Brain microvascular endothelial cell (primary cell): ENCODE measurements around the gene IL1B.

Experiments used
- DNase-seq: peaks from one replicate; pipeline ENCODE4 v3.0.0-alpha.2; 2020
- H3K27ac ChIP-seq: fragments of 250-450 bp; sonication (Bioruptor Pico); 2 replicates; pipeline ENCODE4 v1.5.1; 2020; ENCODE audit warnings: mild to moderate bottlenecking, moderate library complexity
- H3K27me3 ChIP-seq: fragments of 250-450 bp; sonication (Bioruptor Pico); replicated peaks from 2 replicates; pipeline ENCODE4 v1.5.1; 2020; ENCODE audit warnings: mild to moderate bottlenecking
- H3K36me3 ChIP-seq: fragments of 250-450 bp; sonication (Bioruptor Pico); replicated peaks from 2 replicates; pipeline ENCODE4 v1.5.1; 2020; ENCODE audit warnings: mild to moderate bottlenecking
- H3K4me3 ChIP-seq: 2 replicates; pipeline ENCODE4 v1.5.1; 2011; ENCODE audit warnings: low read depth, mild to moderate bottlenecking, control low read depth, low read length, moderate library complexity
- CTCF ChIP-seq: IDR thresholded peaks from 2 replicates; pipeline ENCODE4 v1.5.1; 2011; ENCODE audit warnings: low read depth, mild to moderate bottlenecking, moderate library complexity, low read length, control low read depth, inconsistent platforms; ENCODE audit errors: missing control alignments
- in situ Hi-C: cut with HindIII; loops from 2 replicates; pipeline ENCODE4 v1.10.0; 2017; ENCODE audit warnings: low sequenced_read_pairs, low pct_ligation_motif_present

IL1B gene

DNA sequence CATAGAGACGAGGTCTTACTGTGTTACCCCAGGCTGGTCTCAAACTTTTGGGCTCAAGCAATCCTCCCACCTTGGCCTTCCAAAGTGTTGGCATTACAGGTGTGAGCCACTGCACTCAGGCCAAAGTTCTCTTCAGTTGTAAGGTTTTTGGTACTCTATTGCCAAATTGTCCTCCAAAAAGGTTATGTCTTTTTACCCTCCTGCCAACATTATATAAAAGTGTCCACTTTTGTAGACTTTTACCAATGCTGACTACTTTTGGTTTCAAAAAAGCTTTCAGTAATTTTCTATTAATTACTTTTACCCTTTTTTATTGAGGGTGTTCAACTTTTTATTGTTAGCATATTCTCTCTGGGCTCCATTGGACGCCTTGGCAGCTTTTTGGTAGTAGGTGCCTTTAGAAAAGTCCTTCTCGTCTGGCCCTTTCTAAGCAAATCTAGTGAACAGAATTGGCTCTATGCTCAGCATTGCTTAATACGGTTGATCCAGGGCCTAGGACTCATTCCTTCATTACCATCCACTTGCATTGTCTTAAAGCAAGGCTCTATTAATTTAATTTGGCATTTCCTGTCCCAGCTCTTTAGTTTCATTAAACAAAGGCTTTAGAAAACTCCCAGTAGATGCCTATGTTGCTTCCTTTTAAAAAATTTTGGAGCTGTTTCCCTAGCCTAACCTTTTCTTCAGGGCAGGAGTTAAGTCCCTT is 35.5 kb downstream of the IL1B start:
- Histone ChIP-seq H3K27ac (no peak overlapping the region), H3K27me3 (no peaks in the 10 kb centered on the region), H3K36me3 (no peaks in the 10 kb centered on the region), H3K4me3 (no peak overlapping the region)
- in situ Hi-C loops: no loop called here
- no peak for TF ChIP-seq CTCF
- no peak for DNase-seq

GRCh38 chr2:112798979-112799975 is 37.3 kb downstream of the IL1B start:
- no peak overlapping the region for H3K4me3 ChIP-seq
- no peak overlapping the region for H3K27ac ChIP-seq
- DNase-seq: no peak
- no peaks in the 10 kb centered on the region for H3K27me3 ChIP-seq
- H3K36me3 ChIP-seq: no peaks in the 10 kb centered on the region
- no peak for TF ChIP-seq CTCF
- in situ Hi-C loops: no loop called here

DNA sequence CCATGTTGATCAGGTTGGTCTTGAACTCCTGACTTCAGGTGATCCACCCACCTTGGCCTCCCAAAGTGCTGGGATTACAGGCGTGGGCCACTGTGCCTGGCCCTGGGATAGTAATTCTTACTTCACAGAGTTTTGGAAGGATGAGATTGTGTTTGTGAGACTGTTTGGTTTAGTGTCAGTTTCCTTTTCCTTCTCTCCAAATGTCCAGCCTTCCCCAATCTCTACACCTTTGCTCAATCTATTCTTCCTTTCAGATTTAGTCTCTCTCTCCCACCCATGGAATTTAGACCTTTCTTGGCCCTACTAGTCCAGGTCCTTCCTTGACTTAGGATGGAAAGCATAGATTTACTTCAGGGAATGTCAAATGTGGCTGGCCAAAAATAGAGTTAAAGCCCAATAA is 40.1 kb downstream of the IL1B start:
- in situ Hi-C loops: no loop called here
- Histone ChIP-seq H3K27me3 (no peaks in the 10 kb centered on the region), H3K27ac (no peak overlapping the region), H3K36me3 (no peaks in the 10 kb centered on the region), H3K4me3 (no peak overlapping the region)
- DNase-seq: no peak
- no peak for TF ChIP-seq CTCF

DNA sequence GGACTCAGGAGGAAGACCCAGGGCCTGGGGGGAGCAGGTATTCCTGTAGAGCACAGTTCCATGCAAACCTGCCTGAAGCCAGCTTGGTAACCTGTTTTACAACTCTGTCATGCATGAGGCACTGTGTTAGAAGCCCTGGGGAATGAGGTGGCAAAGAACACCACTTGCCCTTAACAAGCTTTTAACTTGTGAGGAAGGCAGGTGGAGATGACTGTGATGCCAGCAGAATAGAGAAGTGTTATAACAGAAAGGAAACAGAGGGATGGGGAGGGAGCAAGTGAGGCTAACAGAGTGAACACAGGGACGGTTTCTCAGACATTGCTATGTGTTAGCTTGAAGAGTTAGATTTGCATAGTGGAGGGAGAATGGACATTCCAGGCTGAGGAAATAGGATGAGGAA is 40.8 kb downstream of the IL1B start:
- no peak for TF ChIP-seq CTCF
- Histone ChIP-seq H3K4me3 (no peak overlapping the region), H3K36me3 (no peaks in the 10 kb centered on the region), H3K27me3 (no peaks in the 10 kb centered on the region), H3K27ac (no peak overlapping the region)
- DNase-seq: no peak
- in situ Hi-C loops: no loop called here

DNA sequence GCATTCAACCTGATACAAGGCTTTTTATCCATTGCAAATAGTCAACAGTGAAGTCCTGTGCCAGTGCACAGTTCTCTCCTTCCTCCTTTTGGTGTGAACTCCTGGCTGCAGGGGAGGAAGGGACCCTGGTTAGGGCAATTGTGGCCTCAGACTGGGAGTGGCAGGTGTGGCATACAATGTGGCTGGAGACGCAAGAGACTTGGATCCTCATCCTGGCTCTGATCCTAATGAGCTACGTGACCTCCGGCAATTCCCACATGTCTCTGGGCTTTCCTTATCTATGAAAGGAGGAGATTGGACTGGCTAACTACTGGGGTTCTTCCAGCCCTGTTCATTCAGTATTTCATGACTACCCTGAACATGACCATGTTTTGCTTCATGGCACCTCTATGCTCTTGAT is 41.7 kb downstream of the IL1B start:
- Histone ChIP-seq H3K27me3 (no peaks in the 10 kb centered on the region), H3K36me3 (no peaks in the 10 kb centered on the region), H3K27ac (peak overlapping the region; percentile 93), H3K4me3 (no peak overlapping the region)
- no peak for DNase-seq
- in situ Hi-C loops: no loop called here
- TF ChIP-seq CTCF: no peak
